Activated CD8-positive, alpha-beta memory T cell treated with anti-CD3 and anti-CD28 coated beads for 1 hour (primary cell): ENCODE data around the gene CCDC182.

ENCODE experiments used
- DNase-seq, 2 donors: peaks; one replicate each; pipeline ENCODE4 v3.0.0-alpha.2; 2020; ENCODE audit warnings: low read depth in 1 of 2; ENCODE audit errors: extremely low read depth in 1 of 2

The CCDC182 gene

GRCh38 chr17:57703273-57703672 lies 41.8 kb downstream of the CCDC182 start:
- DNase-seq: no peak

- DNase-seq: no peak
Measured at GRCh38 chr17:57701124-57701523, 44.0 kb downstream of the CCDC182 start.

- DNase-seq: no peak
Measured at GRCh38 chr17:57699751-57700219, 45.3 kb downstream of the CCDC182 start.

- DNase-seq: no peak
Measured at GRCh38 chr17:57697891-57698711, 47.0 kb downstream of the CCDC182 start.

GRCh38 chr17:57697197-57697596 lies 47.9 kb downstream of the CCDC182 start:
- no peak for DNase-seq

- no peak for DNase-seq
Measured at GRCh38 chr17:57696050-57696449, 49.0 kb downstream of the CCDC182 start.
